Inflammatory macrophage treated with lipopolysaccharide for 4 hours (primary cell): Measurements from ENCODE around the gene MAD1L1.
A peak's percentile ranks its signal among the peaks of the same experiment; 100 is the strongest.

Source experiments
- DNase-seq: peaks from one replicate; pipeline ENCODE4 v3.0.0-alpha.2; 2020

MAD1L1 gene

GRCh38 chr7:1898628-1899185 is 334.0 kb downstream of the MAD1L1 start:
- DNase-seq = no peak

- DNase-seq = no peak
Observed at GRCh38 chr7:1897861-1898627, 334.7 kb downstream of the MAD1L1 start.

- no peak for DNase-seq
Observed at GRCh38 chr7:1897076-1897860, 335.5 kb downstream of the MAD1L1 start.

GRCh38 chr7:1895664-1896515 is 336.9 kb downstream of the MAD1L1 start:
- no peak for DNase-seq

GRCh38 chr7:1894906-1895663 is 337.7 kb downstream of the MAD1L1 start:
- DNase-seq = no peak

- no peak for DNase-seq
Observed at GRCh38 chr7:1894313-1894900, 338.3 kb downstream of the MAD1L1 start.

- DNase-seq = no peak
Observed at GRCh38 chr7:1893451-1893850, 339.3 kb downstream of the MAD1L1 start.

- DNase-seq = no peak
Observed at GRCh38 chr7:1893036-1893435, 339.7 kb downstream of the MAD1L1 start.

GRCh38 chr7:1892011-1892965 is 340.5 kb downstream of the MAD1L1 start:
- DNase-seq = no peak

GRCh38 chr7:1890289-1891235 is 342.2 kb downstream of the MAD1L1 start:
- no peak for DNase-seq

GRCh38 chr7:1889556-1890181 is 343.1 kb downstream of the MAD1L1 start:
- no peak for DNase-seq

GRCh38 chr7:1889091-1889490 is 343.7 kb downstream of the MAD1L1 start:
- no peak for DNase-seq

- no peak for DNase-seq
Observed at GRCh38 chr7:1888425-1888824, 344.3 kb downstream of the MAD1L1 start.

GRCh38 chr7:1887251-1887650 is 345.5 kb downstream of the MAD1L1 start:
- no peak for DNase-seq

GRCh38 chr7:1886361-1887064 is 346.2 kb downstream of the MAD1L1 start:
- DNase-seq = no peak

- DNase-seq = no peak
Observed at GRCh38 chr7:1885465-1886226, 347.1 kb downstream of the MAD1L1 start.

GRCh38 chr7:1884583-1885350 is 348.0 kb downstream of the MAD1L1 start:
- DNase-seq = peak; percentile 15
